Type B pancreatic cell (in vitro differentiated cells): ENCODE data around the gene ETFA. TPM values are rescaled to one million over a fixed set of nuclear protein-coding genes. Genes with fewer than 3 reads are reported as not detected.

Source experiments
- DNase-seq: peaks from one replicate; pipeline ENCODE4 v3.0.0; 2021; ENCODE audit warnings: mixed read lengths; ENCODE audit not compliant: unreplicated experiment; ENCODE audit errors: extremely low spot score
- H3K27ac Mint-ChIP-seq: 2 replicates; pipeline ENCODE4 v1.8.0; 2021; ENCODE audit warnings: mild to moderate bottlenecking, mixed read lengths
- H3K27me3 Mint-ChIP-seq: 2 replicates; pipeline ENCODE4 v1.8.0; 2021; ENCODE audit warnings: mixed read lengths
- H3K36me3 Mint-ChIP-seq: 2 replicates; pipeline ENCODE4 v1.8.0; 2021; ENCODE audit warnings: mixed read lengths
- H3K4me1 Mint-ChIP-seq: one replicate; pipeline ENCODE4 v1.8.0; 2021; ENCODE audit warnings: mixed read lengths; ENCODE audit not compliant: unreplicated experiment
- H3K4me3 Mint-ChIP-seq: 2 replicates; pipeline ENCODE4 v1.8.0; 2021; ENCODE audit warnings: mild to moderate bottlenecking, mixed read lengths
- H3K9me3 Mint-ChIP-seq: 2 replicates; pipeline ENCODE4 v1.8.0; 2021; ENCODE audit warnings: mixed read lengths
- CTCF ChIP-seq: fragments of 200-600 bp; sonication (generic); conservative IDR thresholded peaks from 2 replicates; pipeline ENCODE4 v1.5.0; 2021; ENCODE audit warnings: antibody characterized with exemption, mild to moderate bottlenecking
- total RNA-seq: library from RNA; stranded (reverse); gene quantifications from 2 replicates; pipeline ENCODE4 v1.2.1, GENCODE V29; 2021; ENCODE audit warnings: low replicate concordance

Gene ETFA
- total RNA-seq, 1 donor from 2014 or later: 149 TPM

GRCh38 chr15:76174654-76175053 is 136.6 kb downstream of the ETFA start:
- no peaks in the 10 kb centered on the region for H3K36me3 Mint-ChIP-seq
- no peak for TF ChIP-seq CTCF
- DNase-seq: no peak
- H3K4me1 Mint-ChIP-seq: peaks cover 11% of the 10 kb centered on the region
- H3K27ac Mint-ChIP-seq: no peak overlapping the region
- peaks cover 14% of the 10 kb centered on the region for H3K27me3 Mint-ChIP-seq
- no peak overlapping the region for H3K4me3 Mint-ChIP-seq
- no peaks in the 10 kb centered on the region for H3K9me3 Mint-ChIP-seq

GRCh38 chr15:76173317-76173834 is 137.9 kb downstream of the ETFA start:
- H3K36me3 Mint-ChIP-seq: no peaks in the 10 kb centered on the region
- H3K27me3 Mint-ChIP-seq: peaks cover 14% of the 10 kb centered on the region
- no peak overlapping the region for H3K27ac Mint-ChIP-seq
- H3K4me3 Mint-ChIP-seq: no peak overlapping the region
- H3K4me1 Mint-ChIP-seq: peaks cover 16% of the 10 kb centered on the region
- TF ChIP-seq CTCF: no peak
- no peaks in the 10 kb centered on the region for H3K9me3 Mint-ChIP-seq
- DNase-seq: no peak

GRCh38 chr15:76172782-76173181 is 138.5 kb downstream of the ETFA start:
- H3K4me1 Mint-ChIP-seq: peaks cover 13% of the 10 kb centered on the region
- no peaks in the 10 kb centered on the region for H3K9me3 Mint-ChIP-seq
- no peak for TF ChIP-seq CTCF
- no peaks in the 10 kb centered on the region for H3K36me3 Mint-ChIP-seq
- H3K27me3 Mint-ChIP-seq: peaks cover 10% of the 10 kb centered on the region
- no peak overlapping the region for H3K4me3 Mint-ChIP-seq
- DNase-seq: no peak
- no peak overlapping the region for H3K27ac Mint-ChIP-seq

- Mint-ChIP-seq H3K27ac (no peak overlapping the region), H3K4me1 (peaks cover 10% of the 10 kb centered on the region), H3K36me3 (no peaks in the 10 kb centered on the region), H3K9me3 (no peaks in the 10 kb centered on the region), H3K4me3 (no peak overlapping the region), H3K27me3 (no peaks in the 10 kb centered on the region)
- no peak for TF ChIP-seq CTCF
- DNase-seq: no peak
Measured at GRCh38 chr15:76169911-76170800, 141.1 kb downstream of the ETFA start.

GRCh38 chr15:76169018-76169417 is 142.3 kb downstream of the ETFA start:
- no peaks in the 10 kb centered on the region for H3K9me3 Mint-ChIP-seq
- no peak for DNase-seq
- H3K27ac Mint-ChIP-seq: no peak overlapping the region
- no peak overlapping the region for H3K4me3 Mint-ChIP-seq
- no peaks in the 10 kb centered on the region for H3K27me3 Mint-ChIP-seq
- TF ChIP-seq CTCF: no peak
- peaks cover 12% of the 10 kb centered on the region for H3K4me1 Mint-ChIP-seq
- no peaks in the 10 kb centered on the region for H3K36me3 Mint-ChIP-seq
